ENCODE measurements around the gene SRSF7. TPM values are rescaled to one million over a fixed set of nuclear protein-coding genes. Genes with fewer than 3 reads are reported as not detected.
"Not testable (repeated sequence)": the region's sequence is repeated elsewhere in the genome, so short reads cannot be mapped to it uniquely, and the experiment has no call there.

SRSF7 gene
- total and polyA plus RNA-seq, 8 donors, result 83.3 to 290 (median 228) TPM

- ATAC-seq (no peak), DNase-seq (no peak)
- Histone ChIP-seq H3K4me3 (no peak overlapping the region), H3K4me1 (no peaks in the 10 kb centered on the region), H3K36me3 (no peaks in the 10 kb centered on the region), H3K27ac (no peak overlapping the region), H3K9me3 (no peaks in the 10 kb centered on the region), H3K27me3 (no peaks in the 10 kb centered on the region)
- TF ChIP-seq, protein P1, sequence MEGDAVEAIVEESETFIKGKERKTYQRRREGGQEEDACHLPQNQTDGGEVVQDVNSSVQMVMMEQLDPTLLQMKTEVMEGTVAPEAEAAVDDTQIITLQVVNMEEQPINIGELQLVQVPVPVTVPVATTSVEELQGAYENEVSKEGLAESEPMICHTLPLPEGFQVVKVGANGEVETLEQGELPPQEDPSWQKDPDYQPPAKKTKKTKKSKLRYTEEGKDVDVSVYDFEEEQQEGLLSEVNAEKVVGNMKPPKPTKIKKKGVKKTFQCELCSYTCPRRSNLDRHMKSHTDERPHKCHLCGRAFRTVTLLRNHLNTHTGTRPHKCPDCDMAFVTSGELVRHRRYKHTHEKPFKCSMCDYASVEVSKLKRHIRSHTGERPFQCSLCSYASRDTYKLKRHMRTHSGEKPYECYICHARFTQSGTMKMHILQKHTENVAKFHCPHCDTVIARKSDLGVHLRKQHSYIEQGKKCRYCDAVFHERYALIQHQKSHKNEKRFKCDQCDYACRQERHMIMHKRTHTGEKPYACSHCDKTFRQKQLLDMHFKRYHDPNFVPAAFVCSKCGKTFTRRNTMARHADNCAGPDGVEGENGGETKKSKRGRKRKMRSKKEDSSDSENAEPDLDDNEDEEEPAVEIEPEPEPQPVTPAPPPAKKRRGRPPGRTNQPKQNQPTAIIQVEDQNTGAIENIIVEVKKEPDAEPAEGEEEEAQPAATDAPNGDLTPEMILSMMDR (IDR thresholded peaks at IDR 0.05), result no peak
- intact Hi-C loops (cut with DNase I), result no loop called here
Measured at GRCh38 chr2:38704664-38705063, 46.5 kb downstream of the SRSF7 start.

DNA sequence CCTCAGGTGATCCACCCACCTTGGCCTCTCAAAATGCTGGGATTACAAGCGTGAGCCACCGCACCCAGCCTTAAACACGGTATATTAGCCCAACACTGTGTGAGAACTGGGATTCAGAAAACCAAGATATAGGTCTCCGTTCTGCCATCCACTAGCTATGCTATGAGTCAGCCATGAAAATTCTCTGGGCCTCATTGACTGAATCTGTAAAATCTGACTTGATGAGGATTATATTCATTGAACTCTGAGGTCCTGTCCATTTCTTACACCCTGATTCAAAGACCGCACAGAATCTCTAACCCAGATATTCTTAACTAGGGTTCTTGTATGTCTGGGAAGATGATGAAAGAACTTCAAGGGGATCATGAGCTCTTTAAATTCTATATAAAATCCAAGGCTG lies 47.8 kb downstream of the SRSF7 start:
- H3K36me3 ChIP-seq; H3K27ac ChIP-seq; H3K4me3 ChIP-seq; H3K4me1 ChIP-seq; H3K9me3 ChIP-seq; H3K27me3 ChIP-seq; ATAC-seq; DNase-seq; intact Hi-C loops (cut with DNase I): not testable (repeated sequence)

GRCh38 chr2:38702413-38702812 lies 48.7 kb downstream of the SRSF7 start:
- no peak for ATAC-seq
- no peaks in the 10 kb centered on the region for H3K27me3 ChIP-seq
- H3K27ac ChIP-seq, result no peak overlapping the region

GRCh38 chr2:38701542-38701941 lies 49.6 kb downstream of the SRSF7 start:
- no peak for ATAC-seq
- no peak overlapping the region for H3K4me3 ChIP-seq
- TF ChIP-seq, protein P1 (IDR thresholded peaks at IDR 0.05), result no peak
- H3K4me1 ChIP-seq, result no peaks in the 10 kb centered on the region
- intact Hi-C loops (cut with DNase I), result no loop called here
- no peak for DNase-seq
- H3K27me3 ChIP-seq, result no peaks in the 10 kb centered on the region
- H3K9me3 ChIP-seq, result no peaks in the 10 kb centered on the region
- H3K27ac ChIP-seq, result no peak overlapping the region
- H3K36me3 ChIP-seq, result no peaks in the 10 kb centered on the region

More at GRCh38 chr2:38702413-38702812, 48.7 kb downstream of the SRSF7 start:
- Histone ChIP-seq H3K4me3 (no peak overlapping the region), H3K9me3 (no peaks in the 10 kb centered on the region), H3K4me1 (no peaks in the 10 kb centered on the region), H3K36me3 (no peaks in the 10 kb centered on the region)
- intact Hi-C loops (cut with DNase I), result no loop called here
- TF ChIP-seq, protein P1 (IDR thresholded peaks at IDR 0.05), result no peak
- no peak for DNase-seq

DNA sequence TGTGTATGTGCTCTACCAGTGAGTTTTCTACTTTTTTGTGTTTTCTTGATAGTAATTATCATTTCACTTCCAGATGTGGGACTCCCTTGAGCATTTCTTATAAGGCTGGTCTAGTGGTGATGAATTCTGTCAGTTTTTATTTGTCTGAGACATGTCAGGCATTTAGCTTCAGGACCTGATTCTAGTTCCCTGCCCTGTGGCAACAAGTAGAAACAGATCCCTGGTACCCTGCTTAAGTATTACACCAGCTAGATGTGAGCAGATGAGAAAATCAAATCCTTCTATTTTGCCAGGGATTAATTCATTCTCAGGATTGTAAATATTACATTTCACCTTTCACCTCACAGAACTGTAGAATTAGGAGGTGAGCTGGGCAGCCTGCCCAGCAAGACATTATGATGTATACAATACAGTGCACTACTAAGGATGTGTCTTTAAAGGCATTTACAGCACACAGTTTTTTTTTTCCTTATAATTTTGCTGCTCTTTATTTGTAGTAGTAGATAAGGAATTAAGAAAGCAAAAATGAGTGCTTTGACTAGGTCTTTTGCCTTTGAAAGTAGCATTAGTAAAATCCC lies 50.2 kb downstream of the SRSF7 start:
- intact Hi-C loops (cut with DNase I), result no loop called here
- no peaks in the 10 kb centered on the region for H3K9me3 ChIP-seq
- TF ChIP-seq, protein P1 (IDR thresholded peaks at IDR 0.05), result no peak

More for the DNA sequence above, 50.2 kb downstream of the SRSF7 start:
- Histone ChIP-seq H3K4me1 (no peaks in the 10 kb centered on the region), H3K27me3 (no peaks in the 10 kb centered on the region), H3K36me3 (no peaks in the 10 kb centered on the region), H3K4me3 (no peak overlapping the region), H3K27ac (no peak overlapping the region)
- ATAC-seq (no peak), DNase-seq (no peak)

Measured in left lung (tissue), 10 donors.